ENCODE results near the gene LMBRD2. TPM values are rescaled to one million over a fixed set of nuclear protein-coding genes. Genes with fewer than 3 reads are reported as not detected.

The LMBRD2 gene
- total and polyA plus RNA-seq, 9 of the 15 experiments (the other 6 are each of a cell fraction or from before 2014, with no cell fraction given) = 2.1 to 24.2 (median 10.6) TPM

GRCh38 chr5:36151434-36152323, at the start of gene LMBRD2, which contains the start of gene SKP2 (continued):
- TF ChIP-seq THAP12 (CRISPR knock-in tag; IDR thresholded peaks at IDR 0.05) = no peak
- TF ChIP-seq FOXK1 (CRISPR knock-in tag; IDR thresholded peaks at IDR 0.05; ENCODE audit: borderline replicate concordance) = no peak
- peak; percentile 90 for TF ChIP-seq CREM (IDR thresholded peaks at IDR 0.05; ENCODE audit: low read depth)
- TF ChIP-seq PPARD (CRISPR knock-in tag; IDR thresholded peaks at IDR 0.05) = no peak
- no peak for TF ChIP-seq NUFIP1 (IDR thresholded peaks at IDR 0.05; ENCODE audit: partially characterized antibody)
- TF ChIP-seq, protein P1, sequence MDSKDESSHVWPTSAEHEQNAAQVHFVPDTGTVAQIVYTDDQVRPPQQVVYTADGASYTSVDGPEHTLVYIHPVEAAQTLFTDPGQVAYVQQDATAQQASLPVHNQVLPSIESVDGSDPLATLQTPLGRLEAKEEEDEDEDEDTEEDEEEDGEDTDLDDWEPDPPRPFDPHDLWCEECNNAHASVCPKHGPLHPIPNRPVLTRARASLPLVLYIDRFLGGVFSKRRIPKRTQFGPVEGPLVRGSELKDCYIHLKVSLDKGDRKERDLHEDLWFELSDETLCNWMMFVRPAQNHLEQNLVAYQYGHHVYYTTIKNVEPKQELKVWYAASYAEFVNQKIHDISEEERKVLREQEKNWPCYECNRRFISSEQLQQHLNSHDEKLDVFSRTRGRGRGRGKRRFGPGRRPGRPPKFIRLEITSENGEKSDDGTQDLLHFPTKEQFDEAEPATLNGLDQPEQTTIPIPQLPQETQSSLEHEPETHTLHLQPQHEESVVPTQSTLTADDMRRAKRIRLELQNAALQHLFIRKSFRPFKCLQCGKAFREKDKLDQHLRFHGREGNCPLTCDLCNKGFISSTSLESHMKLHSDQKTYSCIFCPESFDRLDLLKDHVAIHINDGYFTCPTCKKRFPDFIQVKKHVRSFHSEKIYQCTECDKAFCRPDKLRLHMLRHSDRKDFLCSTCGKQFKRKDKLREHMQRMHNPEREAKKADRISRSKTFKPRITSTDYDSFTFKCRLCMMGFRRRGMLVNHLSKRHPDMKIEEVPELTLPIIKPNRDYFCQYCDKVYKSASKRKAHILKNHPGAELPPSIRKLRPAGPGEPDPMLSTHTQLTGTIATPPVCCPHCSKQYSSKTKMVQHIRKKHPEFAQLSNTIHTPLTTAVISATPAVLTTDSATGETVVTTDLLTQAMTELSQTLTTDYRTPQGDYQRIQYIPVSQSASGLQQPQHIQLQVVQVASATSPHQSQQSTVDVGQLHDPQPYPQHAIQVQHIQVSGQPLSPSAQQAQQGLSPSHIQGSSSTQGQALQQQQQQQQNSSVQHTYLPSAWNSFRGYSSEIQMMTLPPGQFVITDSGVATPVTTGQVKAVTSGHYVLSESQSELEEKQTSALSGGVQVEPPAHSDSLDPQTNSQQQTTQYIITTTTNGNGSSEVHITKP (IDR thresholded peaks at IDR 0.05; ENCODE audit: partially characterized antibody) = peak; percentile 44
- TF ChIP-seq SP1 (CRISPR knock-in tag; IDR thresholded peaks at IDR 0.05) = peak; percentile 70; the same call in 1 of the 2 replicates
- TF ChIP-seq MECOM (CRISPR knock-in tag; IDR thresholded peaks at IDR 0.05) = no peak
- TF ChIP-seq ESRRA (IDR thresholded peaks at IDR 0.05; ENCODE audit: borderline replicate concordance, low read depth) = peak; percentile 45; the same call in 1 of the 2 replicates
- TF ChIP-seq NFRKB (IDR thresholded peaks at IDR 0.05; ENCODE audit: low read depth) = no peak
- peak; percentile 90 for TF ChIP-seq ELF2 (CRISPR knock-in tag; IDR thresholded peaks at IDR 0.05)
- no peak for TF ChIP-seq RFX7 (CRISPR knock-in tag; IDR thresholded peaks at IDR 0.05)
- TF ChIP-seq ZNF395 (CRISPR knock-in tag; IDR thresholded peaks at IDR 0.05) = peak; percentile 65
- no peak for TF ChIP-seq NFXL1 (CRISPR knock-in tag; IDR thresholded peaks at IDR 0.05)
- peak; percentile 95 for TF ChIP-seq CXXC5 (CRISPR knock-in tag; IDR thresholded peaks at IDR 0.05)
- TF ChIP-seq, protein P2, sequence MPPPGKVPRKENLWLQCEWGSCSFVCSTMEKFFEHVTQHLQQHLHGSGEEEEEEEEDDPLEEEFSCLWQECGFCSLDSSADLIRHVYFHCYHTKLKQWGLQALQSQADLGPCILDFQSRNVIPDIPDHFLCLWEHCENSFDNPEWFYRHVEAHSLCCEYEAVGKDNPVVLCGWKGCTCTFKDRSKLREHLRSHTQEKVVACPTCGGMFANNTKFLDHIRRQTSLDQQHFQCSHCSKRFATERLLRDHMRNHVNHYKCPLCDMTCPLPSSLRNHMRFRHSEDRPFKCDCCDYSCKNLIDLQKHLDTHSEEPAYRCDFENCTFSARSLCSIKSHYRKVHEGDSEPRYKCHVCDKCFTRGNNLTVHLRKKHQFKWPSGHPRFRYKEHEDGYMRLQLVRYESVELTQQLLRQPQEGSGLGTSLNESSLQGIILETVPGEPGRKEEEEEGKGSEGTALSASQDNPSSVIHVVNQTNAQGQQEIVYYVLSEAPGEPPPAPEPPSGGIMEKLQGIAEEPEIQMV (tag; conservative IDR thresholded peaks at IDR 0.05; ENCODE audit: low read depth) = no peak
- TF ChIP-seq, protein P3, sequence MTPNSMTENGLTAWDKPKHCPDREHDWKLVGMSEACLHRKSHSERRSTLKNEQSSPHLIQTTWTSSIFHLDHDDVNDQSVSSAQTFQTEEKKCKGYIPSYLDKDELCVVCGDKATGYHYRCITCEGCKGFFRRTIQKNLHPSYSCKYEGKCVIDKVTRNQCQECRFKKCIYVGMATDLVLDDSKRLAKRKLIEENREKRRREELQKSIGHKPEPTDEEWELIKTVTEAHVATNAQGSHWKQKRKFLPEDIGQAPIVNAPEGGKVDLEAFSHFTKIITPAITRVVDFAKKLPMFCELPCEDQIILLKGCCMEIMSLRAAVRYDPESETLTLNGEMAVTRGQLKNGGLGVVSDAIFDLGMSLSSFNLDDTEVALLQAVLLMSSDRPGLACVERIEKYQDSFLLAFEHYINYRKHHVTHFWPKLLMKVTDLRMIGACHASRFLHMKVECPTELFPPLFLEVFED (CRISPR knock-in tag; conservative IDR thresholded peaks at IDR 0.05) = no peak
